GM12878 (cell line): ENCODE data around the gene OR2T34. TPM values are rescaled to one million over a fixed set of nuclear protein-coding genes. Genes with fewer than 3 reads are reported as not detected.
"Not testable (repeated sequence)": the region's sequence is repeated elsewhere in the genome, so short reads cannot be mapped to it uniquely, and the experiment has no call there.

Experiments
- ATAC-seq: fragments of 200-7000 bp; cut with Tn5 transposase; 3 replicates; pipeline ENCODE4 v1.9.1; 2020; ENCODE audit warnings: mild to moderate bottlenecking, moderate library complexity
- BruUV-seq: library from RNA; stranded (reverse); fragments of 400-500 nt; replicated peaks from 2 replicates; lab custom pipeline; 2021; lab: Mats Ljungman, UMichigan
- CTCF ChIA-PET: fragments of 300-600 bp; sonication (Branson Sonifier 250); formaldehyde crosslinking; extraction: SDS; loops from one replicate; lab custom pipeline; 2021; ENCODE audit warnings: inconsistent platforms; lab: Yijun Ruan, JAX
- POLR2A ChIA-PET: fragments of 350-600 bp; formaldehyde crosslinking; extraction: SDS; loops from one replicate; lab custom pipeline; 2021; ENCODE audit warnings: inconsistent platforms; lab: Charles Lee
- RAD21 ChIA-PET: fragments of 300-600 bp; sonication (Branson Sonifier 250); formaldehyde crosslinking; loops from one replicate; lab custom pipeline; 2023; ENCODE audit warnings: antibody characterized with exemption; ENCODE audit not compliant: unreplicated experiment; lab: Charles Lee
- SMC1A ChIA-PET: fragments of 300-600 bp; sonication (Branson Sonifier 250); formaldehyde crosslinking; loops from one replicate; lab custom pipeline; 2023; ENCODE audit not compliant: unreplicated experiment, uncharacterized antibody; lab: Charles Lee
- DNase-seq: peaks from one replicate; pipeline ENCODE4 v3.0.0-alpha.2; 2011; ENCODE audit warnings: low read depth, low spot score
- FAIRE-seq: peaks from 3 replicates; lab custom pipeline; 2011; peaks lifted over from hg19 to GRCh38; lab: Jason Lieb, UNC
- H2AFZ ChIP-seq: 2 replicates; pipeline ENCODE4 v1.6.0; 2011; ENCODE audit warnings: low read depth, low read length, control low read depth; ENCODE audit not compliant: control insufficient read depth
- H3K27ac ChIP-seq: 2 replicates; pipeline ENCODE4 v1.5.1; 2011; ENCODE audit warnings: control low read depth; ENCODE audit not compliant: control insufficient read depth, insufficient read depth
- H3K27me3 ChIP-seq, 2 experiments: replicated peaks in 1 of 2; 2 replicates each; pipeline versions ENCODE4 v1.6.0 to v1.6.1; 2011; ENCODE audit warnings: low read length in 1 of 2; ENCODE audit not compliant: control insufficient read depth in 2 of 2, insufficient read depth in 2 of 2
- H3K36me3 ChIP-seq, 2 experiments: 2 replicates each; pipeline ENCODE4 v1.5.1; 2011; ENCODE audit warnings: low read length in 1 of 2; ENCODE audit not compliant: control insufficient read depth in 2 of 2, insufficient read depth in 2 of 2
- H3K4me1 ChIP-seq: 2 replicates; pipeline ENCODE4 v1.6.1; 2011; ENCODE audit warnings: mild to moderate bottlenecking, low read length, moderate library complexity, mixed read lengths; ENCODE audit not compliant: control insufficient read depth, insufficient read depth
- H3K4me2 ChIP-seq: 2 replicates; pipeline ENCODE4 v1.6.0; 2011; ENCODE audit warnings: control low read depth; ENCODE audit not compliant: control insufficient read depth, insufficient read depth
- H3K4me3 ChIP-seq: fragments of 200-600 bp; sonication (generic); 2 replicates; pipeline ENCODE4 v1.5.1; 2016
- H3K79me2 ChIP-seq: 2 replicates; pipeline ENCODE4 v1.6.0; 2011; ENCODE audit warnings: low read length; ENCODE audit not compliant: control insufficient read depth, insufficient read depth
- H3K9ac ChIP-seq: 2 replicates; pipeline ENCODE4 v1.8.0; 2011; ENCODE audit warnings: low read length, control low read depth, mixed read lengths; ENCODE audit not compliant: control insufficient read depth, insufficient read depth
- H3K9me3 ChIP-seq: replicated peaks from 3 replicates; pipeline ENCODE4 v1.5.1; 2011; ENCODE audit warnings: mild to moderate bottlenecking, low read length; ENCODE audit not compliant: control insufficient read depth, insufficient read depth
- H4K20me1 ChIP-seq: 2 replicates; pipeline ENCODE4 v1.6.0; 2011; ENCODE audit not compliant: control insufficient read depth, insufficient read depth
- WGBS: methylation state at CpG from one replicate; pipeline ENCODE4 v1.1.6; 2016; ENCODE audit warnings: low lambda C conversion rate; ENCODE audit not compliant: insufficient replicate concordance, insufficient coverage; ENCODE audit errors: missing lambda C conversion rate; 5-methylcytosine and 5-hydroxymethylcytosine counted together
- in situ Hi-C: fragments of 300-500 bp; cut with MboI; formaldehyde crosslinking; loops from 9 replicates; pipeline ENCODE4 v1.14.3; 2018; ENCODE audit warnings: mixed read lengths
- intact Hi-C: fragments of 100-400 bp; cut with micrococcal nuclease; formaldehyde crosslinking; loops from one replicate; pipeline ENCODE4 v1.14.2; 2022; ENCODE audit not compliant: unreplicated experiment
- polyA plus RNA-seq, 11 experiments: library from polyadenylated mRNA; depleted of rRNA in 4 of 11; unstranded in 6 of 11; stranded (reverse) in 5 of 11; fragments of >200 nt; fragmentation: Nextera tagmentation in 4 of 11; fragmentation: Illumina TruSeq in 1 of 11; extraction: Ambion mirVana in 4 of 11; extraction: Trizol in 1 of 11; gene quantifications; 1 replicate in 1 of 11; 2 replicates in 10 of 11; pipeline versions ENCODE4 v1.2.1 to v1.2.3, GENCODE V29; 2011 to 2016; ENCODE audit warnings: inconsistent platforms in 2 of 11, missing spikeins in 2 of 11, low read depth in 1 of 11
- total RNA-seq, 4 experiments: library from RNA; depleted of rRNA in 3 of 4; stranded (reverse); fragments of >200 nt in 3 of 4; fragmentation: Illumina TruSeq in 1 of 4; extraction: Trizol in 1 of 4; gene quantifications; 2 replicates each; pipeline versions ENCODE4 v1.2.1 to v1.2.3, GENCODE V29; 2013 to 2021

OR2T34 gene
- total and polyA plus RNA-seq, 10 of the 15 experiments (the other 5 are each of a cell fraction or from before 2014, with no cell fraction given): 0.16 to 2.7 (median 0.48) TPM; not detected in 2

- H3K4me1 ChIP-seq, SMC1A ChIA-PET, H3K79me2 ChIP-seq, POLR2A ChIA-PET, ATAC-seq, H3K9me3 ChIP-seq, FAIRE-seq, BruUV-seq, H3K36me3 ChIP-seq, in situ Hi-C loops, intact Hi-C loops, H3K4me3 ChIP-seq, DNase-seq, H3K27ac ChIP-seq, CTCF ChIA-PET, H4K20me1 ChIP-seq, H3K4me2 ChIP-seq, H3K9ac ChIP-seq, H2AFZ ChIP-seq, RAD21 ChIA-PET, H3K27me3 ChIP-seq: not testable (repeated sequence)
- no CpG with 5 or more reads among the region's 8 CpGs for WGBS
Observed at GRCh38 chr1:248573856-248574255, 701 bp downstream of the OR2T34 start.

- H3K4me2 ChIP-seq, H3K27ac ChIP-seq, H2AFZ ChIP-seq, H3K4me3 ChIP-seq, H3K4me1 ChIP-seq, RAD21 ChIA-PET, H3K9ac ChIP-seq, H3K9me3 ChIP-seq, DNase-seq, H3K27me3 ChIP-seq, H3K36me3 ChIP-seq, BruUV-seq, CTCF ChIA-PET, POLR2A ChIA-PET, H4K20me1 ChIP-seq, intact Hi-C loops, H3K79me2 ChIP-seq, in situ Hi-C loops, SMC1A ChIA-PET, FAIRE-seq: not testable (repeated sequence)
- WGBS: no CpG with 5 or more reads among the region's 1 CpG
- ATAC-seq: peak; percentile 85
Observed at GRCh38 chr1:248572049-248572448, 2.5 kb downstream of the OR2T34 start.

- SMC1A ChIA-PET, FAIRE-seq, H3K9ac ChIP-seq, H3K27ac ChIP-seq, H3K36me3 ChIP-seq, H3K4me3 ChIP-seq, H2AFZ ChIP-seq, ATAC-seq, in situ Hi-C loops, H3K4me2 ChIP-seq, CTCF ChIA-PET, BruUV-seq, H3K4me1 ChIP-seq, H3K9me3 ChIP-seq, H3K27me3 ChIP-seq, POLR2A ChIA-PET, H4K20me1 ChIP-seq, DNase-seq, RAD21 ChIA-PET, intact Hi-C loops, H3K79me2 ChIP-seq: not testable (repeated sequence)
- no CpG with 5 or more reads among the region's 3 CpGs for WGBS
Observed at GRCh38 chr1:248570811-248571210, 3.7 kb downstream of the OR2T34 start.

GRCh38 chr1:248569049-248569448 lies 5.5 kb downstream of the OR2T34 start:
- H3K9ac ChIP-seq, DNase-seq, RAD21 ChIA-PET, H3K27me3 ChIP-seq, FAIRE-seq, CTCF ChIA-PET, BruUV-seq, intact Hi-C loops, H3K36me3 ChIP-seq, H3K4me3 ChIP-seq, H2AFZ ChIP-seq, H4K20me1 ChIP-seq, in situ Hi-C loops, H3K27ac ChIP-seq, POLR2A ChIA-PET, H3K4me2 ChIP-seq, H3K9me3 ChIP-seq, H3K4me1 ChIP-seq, ATAC-seq, H3K79me2 ChIP-seq, SMC1A ChIA-PET: not testable (repeated sequence)
- WGBS: no CpG with 5 or more reads among the region's 2 CpGs
